Measurements from ENCODE around the gene DDX43.
"Not testable (repeated sequence)": the region's sequence is repeated elsewhere in the genome, so short reads cannot be mapped to it uniquely, and the experiment has no call there.

DDX43 gene

GRCh38 chr6:73394577-73395354, at the start of gene DDX43:
Gene DDX43, plus strand, starts transcription at chr6:73394828. Its CDS starts 78 bp downstream, at chr6:73394906.
- DNase-seq (ENCODE audit: low read depth in 2 of 2): no peak

GRCh38 chr6:73348550-73349204, 46.0 kb upstream of the DDX43 start:
- no peak for DNase-seq (ENCODE audit: low read depth in 2 of 2)

GRCh38 chr6:73349311-73349710, 45.3 kb upstream of the DDX43 start:
- DNase-seq (ENCODE audit: low read depth in 2 of 2): no peak

- no peak for DNase-seq (ENCODE audit: low read depth in 2 of 2)
Observed at GRCh38 chr6:73353636-73354593, 40.7 kb upstream of the DDX43 start, which contains the start of gene DPPA5. Gene DPPA5, minus strand, starts transcription at chr6:73354276. Its CDS starts 51 bp downstream, at chr6:73354225.

GRCh38 chr6:73362358-73362757, 32.3 kb upstream of the DDX43 start, which contains the start of gene KHDC3L:
Gene KHDC3L, plus strand, starts transcription at chr6:73362658. Its CDS starts 72 bp downstream, at chr6:73362730.
- no peak for DNase-seq (ENCODE audit: low read depth in 2 of 2)

GRCh38 chr6:73362869-73363536, 31.6 kb upstream of the DDX43 start:
- no peak for DNase-seq (ENCODE audit: low read depth in 2 of 2)

- DNase-seq (ENCODE audit: low read depth in 2 of 2): no peak
Observed at GRCh38 chr6:73363537-73363875, 31.1 kb upstream of the DDX43 start.

- no peak for DNase-seq (ENCODE audit: low read depth in 2 of 2)
Observed at GRCh38 chr6:73364121-73364520, 30.5 kb upstream of the DDX43 start.

GRCh38 chr6:73364549-73364948, 30.1 kb upstream of the DDX43 start:
- DNase-seq (ENCODE audit: low read depth in 2 of 2): no peak

- no peak for DNase-seq (ENCODE audit: low read depth in 2 of 2)
Observed at GRCh38 chr6:73367761-73368355, 26.8 kb upstream of the DDX43 start.

GRCh38 chr6:73368675-73369074, 26.0 kb upstream of the DDX43 start:
- DNase-seq (ENCODE audit: low read depth in 2 of 2): no peak

- no peak for DNase-seq (ENCODE audit: low read depth in 2 of 2)
Observed at GRCh38 chr6:73369157-73369556, 25.5 kb upstream of the DDX43 start.

GRCh38 chr6:73369563-73369962, 25.1 kb upstream of the DDX43 start, which contains the start of gene OOEP:
Gene OOEP, minus strand, starts transcription at chr6:73369897. Its CDS starts 105 bp downstream, at chr6:73369792.
- no peak for DNase-seq (ENCODE audit: low read depth in 2 of 2)

- DNase-seq (ENCODE audit: low read depth in 2 of 2): no peak
Observed at GRCh38 chr6:73371984-73372383, 22.6 kb upstream of the DDX43 start.

- no peak for DNase-seq (ENCODE audit: low read depth in 2 of 2)
Observed at GRCh38 chr6:73372516-73372915, 22.1 kb upstream of the DDX43 start.

- no peak for DNase-seq (ENCODE audit: low read depth in 2 of 2)
Observed at GRCh38 chr6:73375216-73375615, 19.4 kb upstream of the DDX43 start.

- DNase-seq (ENCODE audit: low read depth in 2 of 2): no peak
Observed at GRCh38 chr6:73377225-73377624, 17.4 kb upstream of the DDX43 start.

GRCh38 chr6:73381531-73381930, 13.1 kb upstream of the DDX43 start:
- not testable (repeated sequence) for DNase-seq (ENCODE audit: low read depth in 2 of 2)

- no peak for DNase-seq (ENCODE audit: low read depth in 2 of 2)
Observed at GRCh38 chr6:73382462-73383113, 12.0 kb upstream of the DDX43 start.

- DNase-seq (ENCODE audit: low read depth in 2 of 2): no peak
Observed at GRCh38 chr6:73388433-73388799, 6.2 kb upstream of the DDX43 start.
